COLO668 (cell line): Measurements from ENCODE around the gene ADCY7.

Experiments used
- DNase-seq: peaks from one replicate; lab custom pipeline; 2025; ENCODE audit not compliant: unreplicated experiment; lab: John Stamatoyannopoulos, UW

ADCY7 gene

GRCh38 chr16:50296807-50297206 lies 30.5 kb downstream of the ADCY7 start:
- no peak for DNase-seq

GRCh38 chr16:50297301-50298074 lies 31.1 kb downstream of the ADCY7 start:
- peak; percentile 61 for DNase-seq

GRCh38 chr16:50298075-50298460 lies 31.7 kb downstream of the ADCY7 start:
- DNase-seq, result no peak

GRCh38 chr16:50298591-50299507 lies 32.5 kb downstream of the ADCY7 start:
- no peak for DNase-seq

- no peak for DNase-seq
Measured at GRCh38 chr16:50299508-50300105, 33.3 kb downstream of the ADCY7 start.

- DNase-seq, result no peak
Measured at GRCh38 chr16:50300942-50301625, 34.7 kb downstream of the ADCY7 start.

- no peak for DNase-seq
Measured at GRCh38 chr16:50301626-50302471, 35.5 kb downstream of the ADCY7 start.

GRCh38 chr16:50302472-50303005 lies 36.2 kb downstream of the ADCY7 start:
- DNase-seq, result no peak

GRCh38 chr16:50303041-50303604 lies 36.8 kb downstream of the ADCY7 start:
- DNase-seq, result no peak

GRCh38 chr16:50303605-50304466 lies 37.5 kb downstream of the ADCY7 start:
- DNase-seq, result no peak

- no peak for DNase-seq
Measured at GRCh38 chr16:50304467-50305440, 38.4 kb downstream of the ADCY7 start.

- no peak for DNase-seq
Measured at GRCh38 chr16:50305441-50306061, 39.2 kb downstream of the ADCY7 start.

- no peak for DNase-seq
Measured at GRCh38 chr16:50306287-50306686, 39.9 kb downstream of the ADCY7 start.

- DNase-seq, result no peak
Measured at GRCh38 chr16:50308237-50308965, 42.0 kb downstream of the ADCY7 start.

- DNase-seq, result no peak
Measured at GRCh38 chr16:50309156-50309526, 42.8 kb downstream of the ADCY7 start.

GRCh38 chr16:50309527-50310307 lies 43.4 kb downstream of the ADCY7 start:
- DNase-seq, result no peak
